HTR-8/SVneo (cell line): Measurements from ENCODE around the gene TACC2.

Experiments
- DNase-seq: peaks from one replicate; pipeline ENCODE4 v3.0.0; 2011; ENCODE audit warnings: low spot score, mixed read lengths; ENCODE audit not compliant: insufficient read length
- FAIRE-seq: peaks from 2 replicates; lab custom pipeline; 2011; peaks lifted over from hg19 to GRCh38; lab: Jason Lieb, UNC

TACC2 gene

DNA sequence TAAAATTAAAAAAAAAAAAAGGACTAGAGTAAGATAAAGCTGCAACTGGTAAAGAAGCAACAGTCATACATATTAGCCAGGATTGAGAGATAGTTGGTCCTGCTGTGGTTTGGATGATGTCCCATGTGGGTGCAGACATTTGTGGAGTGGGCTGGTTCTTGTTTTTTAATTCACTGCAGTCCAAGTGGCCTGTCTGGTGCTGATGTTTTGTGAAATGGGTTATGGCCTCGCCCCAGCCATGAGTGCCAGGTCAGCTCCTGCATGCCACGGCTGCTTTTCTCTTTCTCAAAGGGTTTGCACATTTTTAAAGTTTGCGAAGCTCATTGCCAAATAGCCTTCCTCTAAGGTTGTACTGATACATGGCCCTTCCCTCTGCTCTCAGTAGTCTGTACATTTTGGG is 268.1 kb downstream of the TACC2 start:
- DNase-seq (no peak), FAIRE-seq (no peak)

- DNase-seq = no peak
- FAIRE-seq = no peak
These were observed 269.4 kb downstream of the TACC2 start for GRCh38 chr10:122258136-122259074.

- DNase-seq = no peak
- no peak for FAIRE-seq
These were observed 270.1 kb downstream of the TACC2 start for GRCh38 chr10:122259075-122259466.

GRCh38 chr10:122261584-122261983 is 272.6 kb downstream of the TACC2 start:
- no peak for DNase-seq
- no peak for FAIRE-seq

DNA sequence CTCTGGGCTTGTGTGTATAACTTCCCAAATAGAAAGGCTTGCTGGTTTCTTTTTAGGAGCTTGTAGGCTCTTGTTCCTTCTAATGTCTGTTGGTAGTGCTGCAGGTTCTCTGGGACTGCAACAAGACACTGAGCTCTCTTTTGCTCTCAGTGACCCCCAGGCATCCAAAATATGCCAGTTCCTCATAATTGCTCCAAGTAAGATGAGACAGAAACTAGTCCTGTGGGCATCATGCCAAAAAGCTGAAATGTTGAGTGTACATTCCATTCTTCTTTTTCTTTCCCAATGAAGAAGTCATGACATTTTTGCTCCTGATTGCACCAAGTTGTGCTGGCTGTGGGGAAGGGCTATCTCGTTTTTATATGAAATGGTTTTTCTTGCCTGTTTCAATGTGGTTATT is 275.0 kb downstream of the TACC2 start:
- no peak for FAIRE-seq
- peak; percentile 21 for DNase-seq

GRCh38 chr10:122264436-122264835 is 275.5 kb downstream of the TACC2 start:
- no peak for FAIRE-seq

DNA sequence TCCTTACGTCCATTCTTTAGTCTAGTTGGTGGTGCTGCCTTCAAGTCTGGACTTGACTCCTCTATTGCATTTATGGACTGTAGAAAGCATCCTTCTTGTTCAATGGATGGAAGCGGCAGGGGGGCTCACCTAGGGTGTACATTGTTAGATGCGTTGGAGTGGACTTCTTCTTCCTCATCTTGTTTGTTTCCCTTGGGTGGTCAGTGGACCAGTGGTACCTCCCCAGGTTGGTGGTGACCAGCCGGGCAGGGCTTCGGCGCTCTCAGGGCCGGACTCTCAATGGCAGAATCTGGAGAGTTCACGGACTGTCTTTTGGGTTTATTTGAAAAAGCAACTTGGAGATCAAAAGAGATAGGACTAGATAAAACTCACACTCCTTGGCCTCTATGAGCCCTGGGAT is 276.0 kb downstream of the TACC2 start:
- no peak for DNase-seq
- no peak for FAIRE-seq

More at GRCh38 chr10:122264436-122264835, 275.5 kb downstream of the TACC2 start:
- no peak for DNase-seq

DNA sequence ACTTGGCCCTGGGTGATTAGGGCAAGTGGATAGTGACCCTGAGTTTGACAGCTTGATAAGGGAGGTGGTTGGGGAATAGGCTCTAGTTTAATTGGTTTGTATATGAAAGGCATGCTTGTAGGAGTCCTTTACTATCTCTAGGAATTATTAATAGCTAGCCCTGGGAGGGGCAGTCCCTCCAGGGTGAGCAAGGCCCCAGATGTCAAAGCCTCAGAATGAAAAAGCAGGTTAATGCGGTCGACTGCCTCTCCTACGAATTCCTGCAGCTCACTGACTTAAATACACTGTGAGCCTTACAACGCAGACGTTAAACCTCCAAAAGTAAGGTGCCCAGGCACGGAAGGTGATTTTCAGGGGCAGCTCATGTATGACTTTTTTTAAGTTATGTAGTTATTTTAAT is 276.9 kb downstream of the TACC2 start:
- DNase-seq = no peak

GRCh38 chr10:122267849-122268737 is 279.1 kb downstream of the TACC2 start:
- FAIRE-seq (no peak), DNase-seq (peak; percentile 64)

More for the DNA sequence above, 276.9 kb downstream of the TACC2 start:
- FAIRE-seq = no peak

DNA sequence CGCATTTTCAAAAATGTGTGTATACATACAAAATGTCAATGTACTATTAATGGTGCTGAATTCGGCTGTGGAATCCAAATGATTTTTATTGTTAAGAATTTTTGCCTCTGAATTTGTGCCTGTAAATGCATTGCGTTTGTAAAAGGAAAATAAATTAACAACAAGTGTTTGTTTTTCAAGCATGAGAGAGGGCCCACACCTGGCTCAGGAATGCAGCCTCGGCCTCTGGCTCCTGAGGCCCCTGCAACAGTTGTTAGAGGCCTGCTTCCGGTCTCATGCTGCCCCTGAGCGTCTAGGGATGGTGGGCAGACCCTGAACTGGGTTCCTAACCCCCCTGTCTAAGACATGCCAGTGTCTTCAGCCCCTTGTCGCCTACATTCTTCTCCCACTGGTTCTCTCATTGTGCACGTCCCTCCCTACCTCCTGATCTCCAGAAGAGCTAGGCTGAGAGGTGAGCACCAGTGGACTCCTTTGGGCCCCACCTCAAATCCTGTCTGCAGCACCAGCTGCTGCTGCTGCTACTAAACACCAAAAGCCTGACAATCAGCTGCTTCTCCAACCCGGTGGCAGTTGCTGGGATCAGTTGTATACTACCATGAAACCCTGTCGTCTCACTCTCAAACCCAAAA is 280.2 kb downstream of the TACC2 start:
- FAIRE-seq = no peak

GRCh38 chr10:122271076-122271475 is 282.1 kb downstream of the TACC2 start, which contains the start of gene BTBD16:
Gene BTBD16, plus strand, starts transcription at chr10:122271296. Its CDS starts 3,786 bp downstream, at chr10:122275082.
- FAIRE-seq (no peak), DNase-seq (no peak)

More for the DNA sequence above, 280.2 kb downstream of the TACC2 start:
- DNase-seq = no peak

GRCh38 chr10:122273966-122274545 is 285.1 kb downstream of the TACC2 start:
- FAIRE-seq (no peak), DNase-seq (no peak)

- FAIRE-seq (no peak), DNase-seq (peak; percentile 37)
These were observed 287.7 kb downstream of the TACC2 start for GRCh38 chr10:122276611-122277208.

- no peak for DNase-seq
- FAIRE-seq = no peak
These were observed 288.7 kb downstream of the TACC2 start for GRCh38 chr10:122277526-122278136.

DNA sequence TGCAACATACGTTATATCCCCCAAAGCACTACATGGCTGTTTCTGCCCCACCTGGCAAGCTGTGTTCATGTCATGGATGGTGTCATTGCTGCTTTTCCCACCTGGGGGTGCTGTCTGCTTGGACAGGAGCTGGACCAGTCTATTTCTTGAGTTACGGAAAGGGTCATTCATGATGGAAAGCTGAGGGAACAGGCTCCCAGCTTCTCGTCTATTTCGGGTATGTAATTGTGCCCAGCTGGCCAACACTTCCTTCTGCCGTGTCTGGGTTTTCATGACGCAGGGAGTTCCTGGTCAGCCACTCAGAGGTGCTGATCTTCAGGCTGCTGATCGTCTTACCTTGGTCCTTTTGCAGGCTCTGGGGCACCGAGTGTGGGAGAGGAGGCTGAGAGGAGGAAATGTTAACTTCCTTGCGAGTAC is 290.8 kb downstream of the TACC2 start:
- no peak for DNase-seq
- no peak for FAIRE-seq

DNA sequence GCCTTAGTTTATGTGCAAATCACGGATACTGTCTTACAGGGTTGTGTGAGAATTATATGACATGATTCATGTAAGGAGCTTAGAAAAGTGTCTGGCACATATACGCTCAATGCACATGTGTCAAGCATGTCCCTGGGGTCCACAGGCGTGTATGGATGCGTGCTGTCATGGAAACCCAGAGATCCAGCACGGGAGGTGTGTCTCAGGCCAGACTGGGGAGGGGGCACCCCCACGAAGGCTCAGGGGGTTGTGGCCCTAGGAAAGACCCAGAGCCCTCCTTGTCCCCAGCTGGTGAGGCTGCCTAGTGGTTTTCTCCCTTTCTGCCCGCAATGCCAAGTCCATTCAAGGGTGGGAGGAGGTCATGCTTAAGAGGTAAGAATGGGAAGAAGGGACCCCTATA is 291.2 kb downstream of the TACC2 start:
- no peak for FAIRE-seq
- no peak for DNase-seq

GRCh38 chr10:122281018-122281626 is 292.2 kb downstream of the TACC2 start:
- DNase-seq (no peak), FAIRE-seq (no peak)

- DNase-seq = no peak
- FAIRE-seq = no peak
These were observed 292.8 kb downstream of the TACC2 start for GRCh38 chr10:122281751-122282150.

GRCh38 chr10:122282253-122282671 is 293.3 kb downstream of the TACC2 start:
- FAIRE-seq = no peak
- DNase-seq = no peak
